HCT116 (cell line): ENCODE results near the gene ARHGEF10L. TPM values are rescaled to one million over a fixed set of nuclear protein-coding genes. Genes with fewer than 3 reads are reported as not detected.

Source experiments
- ATAC-seq: fragments of 200-7000 bp; cut with Tn5 transposase; 2 replicates; pipeline ENCODE4 v1.9.1; 2020; ENCODE audit warnings: mild to moderate bottlenecking, moderate library complexity
- BruUV-seq: library from RNA; stranded (reverse); fragments of 400-500 nt; replicated peaks from 2 replicates; lab custom pipeline; 2021; lab: Mats Ljungman, UMichigan
- CTCF ChIA-PET: fragments of 300-600 bp; sonication (Branson Sonifier 250); formaldehyde crosslinking; loops from one replicate; lab custom pipeline; 2021; ENCODE audit warnings: antibody characterized with exemption; lab: Charles Lee
- POLR2A ChIA-PET: fragments of 300-600, 350-600 bp; sonication (Branson Sonifier 250); formaldehyde crosslinking; loops from one replicate; lab custom pipeline; 2021; ENCODE audit warnings: antibody characterized with exemption; lab: Charles Lee
- RAD21 ChIA-PET, 2 experiments: fragments of 300-600 bp; sonication (Branson Sonifier 250); formaldehyde crosslinking; loops; one replicate each; lab custom pipeline; 2023; ENCODE audit warnings: low total read pairs in 2 of 2; ENCODE audit not compliant: uncharacterized antibody in 2 of 2, unreplicated experiment in 2 of 2, low non-redundant PET in 1 of 2; lab: Charles Lee
- DNase-seq: peaks from one replicate; pipeline ENCODE4 v3.0.0-alpha.2; 2010; ENCODE audit warnings: low read depth, low spot score
- H2AFZ ChIP-seq: fragments of 200-600 bp; shearing (Covaris generic), sonication (generic); 2 replicates; pipeline ENCODE4 v1.6.1; 2017; ENCODE audit warnings: low read depth, mixed run types, mixed read lengths, antibody characterized with exemption, low read length; ENCODE audit not compliant: poor library complexity, severe bottlenecking
- H3K27ac ChIP-seq: 2 replicates; pipeline ENCODE4 v1.5.1; 2012; ENCODE audit warnings: low read depth, low read length
- H3K27me3 ChIP-seq: fragments of 200-600 bp; sonication (generic); 2 replicates; pipeline ENCODE4 v1.6.1; 2016; ENCODE audit warnings: mixed run types, low read length, mixed read lengths; ENCODE audit not compliant: insufficient read depth
- H3K36me3 ChIP-seq, 2 experiments: fragments of 200-500 bp in 1 of 2; fragments of 200-600 bp in 1 of 2; sonication (Bioruptor generic) in 1 of 2; sonication (generic) in 1 of 2; 2 replicates each; pipeline versions ENCODE4 v1.5.1 to v1.6.1; 2014 to 2016; ENCODE audit warnings: low read length in 2 of 2, inconsistent platforms in 1 of 2, mixed read lengths in 1 of 2, mixed run types in 1 of 2; ENCODE audit not compliant: insufficient read depth in 2 of 2, control insufficient read depth in 1 of 2
- H3K4me1 ChIP-seq, 2 experiments: fragments of 200-600 bp in 1 of 2; sonication (generic) in 1 of 2; 2 replicates each; pipeline versions ENCODE4 v1.5.1 to v1.6.1; 2012 to 2017; ENCODE audit warnings: low read length in 2 of 2, inconsistent platforms in 1 of 2, mild to moderate bottlenecking in 1 of 2, mixed read lengths in 1 of 2, mixed run types in 1 of 2, moderate library complexity in 1 of 2; ENCODE audit not compliant: insufficient read depth in 2 of 2, control insufficient read depth in 1 of 2
- H3K4me2 ChIP-seq: fragments of 200-600 bp; sonication (generic); 2 replicates; pipeline ENCODE4 v1.6.1; 2017; ENCODE audit warnings: mixed run types, low read length, mixed read lengths
- H3K4me3 ChIP-seq, 2 experiments: fragments of 200-600 bp in 1 of 2; sonication (generic) in 1 of 2; replicated peaks in 1 of 2; 2 replicates each; pipeline ENCODE4 v1.5.1; 2011 to 2016; ENCODE audit warnings: low read length in 2 of 2, control low read depth in 1 of 2, low read depth in 1 of 2, mild to moderate bottlenecking in 1 of 2, mixed read lengths in 1 of 2, mixed run types in 1 of 2
- H3K79me2 ChIP-seq: fragments of 200-600 bp; sonication (generic); 2 replicates; pipeline ENCODE4 v1.6.1; 2017; ENCODE audit warnings: mild to moderate bottlenecking, mixed run types, low read length, moderate library complexity, mixed read lengths; ENCODE audit not compliant: insufficient read depth
- H3K9ac ChIP-seq: fragments of 200-600 bp; sonication (generic); 2 replicates; pipeline ENCODE4 v1.6.1; 2016; ENCODE audit warnings: low read length, mixed read lengths
- H3K9me2 ChIP-seq: fragments of 200-600 bp; sonication (generic), shearing (Covaris generic); 2 replicates; pipeline ENCODE4 v1.6.1; 2017; ENCODE audit warnings: mixed run types, mild to moderate bottlenecking, moderate library complexity; ENCODE audit not compliant: insufficient read depth
- H3K9me3 ChIP-seq, 2 experiments: fragments of 200-500 bp in 1 of 2; fragments of 200-600 bp in 1 of 2; sonication (Bioruptor generic) in 1 of 2; sonication (generic) in 1 of 2; 2 replicates each; pipeline ENCODE4 v1.6.1; 2014 to 2017; ENCODE audit warnings: low read length in 2 of 2, mixed read lengths in 2 of 2, inconsistent platforms in 1 of 2, low read depth in 1 of 2, mild to moderate bottlenecking in 1 of 2, mixed run types in 1 of 2, moderate library complexity in 1 of 2; ENCODE audit not compliant: control insufficient read depth in 1 of 2, insufficient read depth in 1 of 2
- H4K20me1 ChIP-seq: fragments of 200-600 bp; sonication (generic), shearing (Covaris generic); 2 replicates; pipeline ENCODE4 v1.6.1; 2017; ENCODE audit warnings: mixed run types, mild to moderate bottlenecking, moderate library complexity; ENCODE audit not compliant: insufficient read depth
- CBX3 ChIP-seq: IDR thresholded peaks from 2 replicates; pipeline ENCODE4 v1.6.1; 2012; ENCODE audit warnings: low read depth
- CEBPB ChIP-seq: IDR thresholded peaks from 2 replicates; pipeline ENCODE4 v1.6.1; 2012; ENCODE audit warnings: low read depth
- EGR1 ChIP-seq: IDR thresholded peaks from 2 replicates; pipeline ENCODE4 v1.6.1; 2012; ENCODE audit warnings: low read depth
- ELF1 ChIP-seq: IDR thresholded peaks from 2 replicates; pipeline ENCODE4 v1.6.1; 2012; ENCODE audit warnings: low read depth, borderline replicate concordance
- EZH2phosphoT487 ChIP-seq: fragments of 200-600 bp; IDR thresholded peaks from 2 replicates; pipeline ENCODE4 v1.6.1; 2018; ENCODE audit warnings: antibody characterized with exemption, borderline replicate concordance
- FOSL1 ChIP-seq: IDR thresholded peaks from 2 replicates; pipeline ENCODE4 v1.6.1; 2012; ENCODE audit warnings: low read depth
- JUND ChIP-seq: IDR thresholded peaks from 2 replicates; pipeline ENCODE4 v1.6.1; 2012
- POLR2A ChIP-seq: IDR thresholded peaks from 2 replicates; pipeline ENCODE4 v1.7.0; 2011; ENCODE audit warnings: borderline replicate concordance; ENCODE audit not compliant: insufficient read depth, insufficient read length; ENCODE audit errors: extremely low read depth
- POLR2AphosphoS5 ChIP-seq: IDR thresholded peaks from 2 replicates; pipeline ENCODE4 v1.6.1; 2011; ENCODE audit warnings: mild to moderate bottlenecking, low read depth, low read length, moderate library complexity
- RAD21 ChIP-seq: IDR thresholded peaks from 2 replicates; pipeline ENCODE4 v1.6.1; 2012; ENCODE audit warnings: low read depth, mild to moderate bottlenecking
- SIN3A ChIP-seq: IDR thresholded peaks from 2 replicates; pipeline ENCODE4 v1.6.1; 2012; ENCODE audit warnings: low read depth
- YY1 ChIP-seq: IDR thresholded peaks from 2 replicates; pipeline ENCODE4 v1.6.1; 2011; ENCODE audit warnings: low read length, low read depth, moderate library complexity, mild to moderate bottlenecking; ENCODE audit not compliant: insufficient replicate concordance; ENCODE audit errors: extremely low read depth
- intact Hi-C: fragments of 100-400 bp; cut with micrococcal nuclease; formaldehyde crosslinking; loops from 2 replicates; pipeline ENCODE4 v1.10.0; 2022
- total RNA-seq: library from RNA; stranded (reverse); gene quantifications from one replicate; pipeline ENCODE4 v1.2.1, GENCODE V29; 2021; ENCODE audit not compliant: unreplicated experiment
- TF ChIP-seq, protein P1 (sequence below): IDR thresholded peaks from 2 replicates; pipeline ENCODE4 v1.6.1; 2012
- TF ChIP-seq, protein P2 (sequence below): IDR thresholded peaks from 2 replicates; pipeline ENCODE4 v1.6.1; 2011; ENCODE audit warnings: mild to moderate bottlenecking, low read length, moderate library complexity; ENCODE audit not compliant: insufficient replicate concordance; ENCODE audit errors: extremely low read depth
- TF ChIP-seq, protein P3 (sequence below), 3 experiments: fragments of 200-600 bp in 1 of 3; sonication (generic) in 1 of 3; IDR thresholded peaks in 2 of 3; conservative IDR thresholded peaks in 1 of 3; 2 replicates each; pipeline ENCODE4 v1.5.1; 2012 to 2017; ENCODE audit warnings: low read depth in 2 of 3, low read length in 2 of 3, antibody characterized with exemption in 1 of 3, borderline replicate concordance in 1 of 3, control low read depth in 1 of 3, mild to moderate bottlenecking in 1 of 3, mixed read lengths in 1 of 3, mixed run types in 1 of 3, moderate library complexity in 1 of 3; ENCODE audit not compliant: insufficient read depth in 1 of 3

The ARHGEF10L gene
- total RNA-seq, 1 experiment from 2014 or later, result 14.7 TPM

GRCh38 chr1:17594026-17594425 is 54.5 kb downstream of the ARHGEF10L start:
- Histone ChIP-seq H3K27me3 (no peaks in the 10 kb centered on the region), H4K20me1 (no peaks in the 10 kb centered on the region), H3K9me3 (no peaks in the 10 kb centered on the region), H3K27ac (no peak overlapping the region), H2AFZ (no peak overlapping the region), H3K4me1 (peaks cover 9 to 10% of the 10 kb centered on the region in 2 experiments; a peak in 2 of 4 replicates), H3K9ac (no peak overlapping the region), H3K9me2 (no peaks in the 10 kb centered on the region), H3K4me2 (no peak overlapping the region), H3K36me3 (no peaks in the 10 kb centered on the region; a peak in 1 of 4 replicates), H3K79me2 (no peaks in the 10 kb centered on the region), H3K4me3 (no peak overlapping the region)
- POLR2A ChIA-PET, result no interaction called here
- DNase-seq, result no peak
- BruUV-seq, result no TSS peak
- CTCF ChIA-PET, result interaction anchor here (1.8 kb wide), 1 partner anchor 12 kb away, joined by 6 read pairs; no protein-coding TSS in a partner anchor
- intact Hi-C loops, result no loop called here
- no peak for TF ChIP-seq FOSL1
- TF ChIP-seq, protein P1, sequence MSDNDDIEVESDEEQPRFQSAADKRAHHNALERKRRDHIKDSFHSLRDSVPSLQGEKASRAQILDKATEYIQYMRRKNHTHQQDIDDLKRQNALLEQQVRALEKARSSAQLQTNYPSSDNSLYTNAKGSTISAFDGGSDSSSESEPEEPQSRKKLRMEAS, result no peak
- TF ChIP-seq POLR2A, result no peak
- no peak for TF ChIP-seq ELF1
- no peak for TF ChIP-seq EZH2phosphoT487
- TF ChIP-seq JUND, result no peak
- no peak for TF ChIP-seq RAD21
- TF ChIP-seq, protein P2, sequence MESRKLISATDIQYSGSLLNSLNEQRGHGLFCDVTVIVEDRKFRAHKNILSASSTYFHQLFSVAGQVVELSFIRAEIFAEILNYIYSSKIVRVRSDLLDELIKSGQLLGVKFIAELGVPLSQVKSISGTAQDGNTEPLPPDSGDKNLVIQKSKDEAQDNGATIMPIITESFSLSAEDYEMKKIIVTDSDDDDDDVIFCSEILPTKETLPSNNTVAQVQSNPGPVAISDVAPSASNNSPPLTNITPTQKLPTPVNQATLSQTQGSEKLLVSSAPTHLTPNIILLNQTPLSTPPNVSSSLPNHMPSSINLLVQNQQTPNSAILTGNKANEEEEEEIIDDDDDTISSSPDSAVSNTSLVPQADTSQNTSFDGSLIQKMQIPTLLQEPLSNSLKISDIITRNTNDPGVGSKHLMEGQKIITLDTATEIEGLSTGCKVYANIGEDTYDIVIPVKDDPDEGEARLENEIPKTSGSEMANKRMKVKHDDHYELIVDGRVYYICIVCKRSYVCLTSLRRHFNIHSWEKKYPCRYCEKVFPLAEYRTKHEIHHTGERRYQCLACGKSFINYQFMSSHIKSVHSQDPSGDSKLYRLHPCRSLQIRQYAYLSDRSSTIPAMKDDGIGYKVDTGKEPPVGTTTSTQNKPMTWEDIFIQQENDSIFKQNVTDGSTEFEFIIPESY, result no peak
- TF ChIP-seq CBX3, result no peak
- no peak for TF ChIP-seq POLR2AphosphoS5
- TF ChIP-seq, protein P3, sequence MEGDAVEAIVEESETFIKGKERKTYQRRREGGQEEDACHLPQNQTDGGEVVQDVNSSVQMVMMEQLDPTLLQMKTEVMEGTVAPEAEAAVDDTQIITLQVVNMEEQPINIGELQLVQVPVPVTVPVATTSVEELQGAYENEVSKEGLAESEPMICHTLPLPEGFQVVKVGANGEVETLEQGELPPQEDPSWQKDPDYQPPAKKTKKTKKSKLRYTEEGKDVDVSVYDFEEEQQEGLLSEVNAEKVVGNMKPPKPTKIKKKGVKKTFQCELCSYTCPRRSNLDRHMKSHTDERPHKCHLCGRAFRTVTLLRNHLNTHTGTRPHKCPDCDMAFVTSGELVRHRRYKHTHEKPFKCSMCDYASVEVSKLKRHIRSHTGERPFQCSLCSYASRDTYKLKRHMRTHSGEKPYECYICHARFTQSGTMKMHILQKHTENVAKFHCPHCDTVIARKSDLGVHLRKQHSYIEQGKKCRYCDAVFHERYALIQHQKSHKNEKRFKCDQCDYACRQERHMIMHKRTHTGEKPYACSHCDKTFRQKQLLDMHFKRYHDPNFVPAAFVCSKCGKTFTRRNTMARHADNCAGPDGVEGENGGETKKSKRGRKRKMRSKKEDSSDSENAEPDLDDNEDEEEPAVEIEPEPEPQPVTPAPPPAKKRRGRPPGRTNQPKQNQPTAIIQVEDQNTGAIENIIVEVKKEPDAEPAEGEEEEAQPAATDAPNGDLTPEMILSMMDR (IDR thresholded peaks at IDR 0.05 in 2 of 3, conservative IDR thresholded peaks at IDR 0.05 in 1 of 3; ENCODE audit: borderline replicate concordance in 1 of 3, insufficient read depth in 1 of 3, low read depth in 2 of 3, low read length in 2 of 3), result no peak
- TF ChIP-seq EGR1, result no peak
- no peak for TF ChIP-seq CEBPB
- no peak for TF ChIP-seq YY1
- TF ChIP-seq SIN3A, result no peak
- RAD21 ChIA-PET, result no interaction called here
- ATAC-seq, result no peak
